ENCODE data around the gene SNX24.

Gene SNX24

GRCh38 chr5:122919969-122920368 lies 74.6 kb downstream of the SNX24 start:
- ATAC-seq = no peak
- DNase-seq = no peak

- DNase-seq (no peak), ATAC-seq (no peak)
Measured at GRCh38 chr5:122921826-122922225, 76.4 kb downstream of the SNX24 start.

GRCh38 chr5:122924203-122924602 lies 78.8 kb downstream of the SNX24 start:
- no peak for ATAC-seq

GRCh38 chr5:122924719-122925395 lies 79.4 kb downstream of the SNX24 start:
- no peak for DNase-seq
- ATAC-seq = no peak

More at GRCh38 chr5:122924203-122924602, 78.8 kb downstream of the SNX24 start:
- no peak for DNase-seq

- no peak for ATAC-seq
- DNase-seq = no peak
Measured at GRCh38 chr5:122929001-122929400, 83.6 kb downstream of the SNX24 start.

- ATAC-seq (no peak), DNase-seq (no peak)
Measured at GRCh38 chr5:122929980-122930379, 84.6 kb downstream of the SNX24 start.

- DNase-seq (no peak), ATAC-seq (no peak)
Measured at GRCh38 chr5:122933956-122934355, 88.5 kb downstream of the SNX24 start.

GRCh38 chr5:122936088-122936487 lies 90.7 kb downstream of the SNX24 start:
- ATAC-seq = no peak
- no peak for DNase-seq

- ATAC-seq (no peak), DNase-seq (no peak)
Measured at GRCh38 chr5:122937914-122938313, 92.5 kb downstream of the SNX24 start.

- DNase-seq (no peak), ATAC-seq (no peak)
Measured at GRCh38 chr5:122940890-122941289, 95.5 kb downstream of the SNX24 start.

- ATAC-seq (no peak), DNase-seq (no peak)
Measured at GRCh38 chr5:122941737-122942136, 96.3 kb downstream of the SNX24 start.

GRCh38 chr5:122942164-122942914 lies 96.9 kb downstream of the SNX24 start:
- ATAC-seq (no peak), DNase-seq (no peak)

GRCh38 chr5:122943050-122943698 lies 97.8 kb downstream of the SNX24 start:
- DNase-seq (no peak), ATAC-seq (no peak)

GRCh38 chr5:122944051-122944450 lies 98.6 kb downstream of the SNX24 start:
- ATAC-seq = no peak
- DNase-seq = no peak

GRCh38 chr5:122947372-122947771 lies 102.0 kb downstream of the SNX24 start:
- no peak for ATAC-seq

GRCh38 chr5:122947772-122948171 lies 102.4 kb downstream of the SNX24 start:
- DNase-seq (no peak), ATAC-seq (no peak)

More at GRCh38 chr5:122947372-122947771, 102.0 kb downstream of the SNX24 start:
- no peak for DNase-seq

GRCh38 chr5:122948319-122948718 lies 102.9 kb downstream of the SNX24 start:
- no peak for ATAC-seq
- no peak for DNase-seq

GRCh38 chr5:122951658-122952057 lies 106.2 kb downstream of the SNX24 start:
- ATAC-seq (no peak), DNase-seq (no peak)

GRCh38 chr5:122954719-122955118 lies 109.3 kb downstream of the SNX24 start:
- ATAC-seq (no peak), DNase-seq (no peak)

- ATAC-seq = no peak
Measured at GRCh38 chr5:122957457-122957856, 112.0 kb downstream of the SNX24 start.

GRCh38 chr5:122959740-122960445 lies 114.5 kb downstream of the SNX24 start:
- no peak for DNase-seq
- ATAC-seq = no peak

More at GRCh38 chr5:122957457-122957856, 112.0 kb downstream of the SNX24 start:
- DNase-seq = no peak

GRCh38 chr5:122963305-122963704 lies 117.9 kb downstream of the SNX24 start:
- ATAC-seq (no peak), DNase-seq (no peak)

GRCh38 chr5:122965111-122965510 lies 119.7 kb downstream of the SNX24 start:
- DNase-seq (no peak), ATAC-seq (no peak)
